GM19099 (cell line): Measurements from ENCODE around the gene RPS6KA1.

ENCODE experiments used
- POLR2A ChIP-seq: IDR thresholded peaks from 3 replicates; pipeline ENCODE4 v1.6.1; 2011; ENCODE audit warnings: low read depth; ENCODE audit not compliant: insufficient read length; ENCODE audit errors: extremely low read depth

Gene RPS6KA1

DNA sequence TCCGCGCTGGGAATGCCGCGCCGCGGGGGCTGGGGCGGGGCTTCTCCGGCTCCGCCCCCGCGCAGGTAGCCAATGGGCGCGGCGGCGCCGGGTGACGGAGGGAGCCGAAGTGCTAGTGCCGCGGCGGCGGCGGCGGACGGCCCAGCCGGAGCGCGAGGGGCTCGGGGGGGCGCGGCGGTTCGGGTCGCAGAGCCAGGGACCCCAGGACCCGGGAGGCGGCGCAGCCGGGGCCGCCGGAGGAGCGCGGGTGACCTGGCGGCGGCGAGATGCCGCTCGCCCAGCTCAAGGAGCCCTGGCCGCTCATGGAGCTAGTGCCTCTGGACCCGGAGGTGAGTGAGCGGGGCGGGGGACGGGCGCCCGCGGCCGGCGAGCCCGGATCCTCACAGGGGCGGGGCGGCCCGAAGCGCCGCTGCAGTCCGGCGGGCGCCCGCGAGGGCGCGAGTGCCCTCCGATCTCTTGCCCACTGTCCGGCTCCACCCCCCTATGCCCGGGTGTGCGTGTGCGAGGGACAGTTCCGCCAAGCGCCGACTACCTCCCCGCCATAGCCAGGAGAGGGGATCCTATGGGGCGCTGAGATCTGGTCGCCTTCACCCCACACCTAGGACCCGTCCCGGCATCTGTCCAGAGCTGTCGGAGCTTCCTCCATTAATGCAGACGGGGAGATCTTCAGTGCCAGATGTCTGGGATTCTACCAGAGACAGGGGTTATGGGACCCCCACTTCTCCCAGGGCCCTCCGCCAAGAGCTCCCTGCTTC, at the start of gene RPS6KA1:
Gene RPS6KA1, plus strand, starts transcription at position 107 of the 755 bp plus-strand sequence. Its CDS starts 160 bp downstream, at position 267.
- peak; percentile 61 for TF ChIP-seq POLR2A

GRCh38 chr1:26482921-26483320, 46.6 kb upstream of the RPS6KA1 start:
- no peak for TF ChIP-seq POLR2A

GRCh38 chr1:26483980-26484379, 45.6 kb upstream of the RPS6KA1 start:
- no peak for TF ChIP-seq POLR2A

DNA sequence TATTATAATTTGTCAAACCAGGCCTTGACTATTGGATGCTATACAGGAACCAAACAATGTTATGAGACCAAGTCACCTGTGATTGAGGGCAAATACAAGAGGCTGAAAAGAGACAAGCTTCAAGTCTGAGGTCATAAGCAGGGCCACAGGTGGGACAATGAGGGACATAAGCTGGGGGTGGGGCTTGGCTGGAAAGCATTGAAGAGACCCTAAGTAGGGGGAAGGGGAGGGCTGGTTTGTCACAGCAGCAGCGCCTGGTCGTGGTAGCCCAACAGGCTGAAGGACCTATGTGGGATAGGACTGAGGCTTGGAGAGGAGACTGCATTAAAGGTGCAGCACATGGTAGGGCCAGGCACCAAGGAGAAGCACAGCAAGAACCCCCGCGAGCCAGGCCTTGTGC, 39.4 kb upstream of the RPS6KA1 start:
- TF ChIP-seq POLR2A: no peak

DNA sequence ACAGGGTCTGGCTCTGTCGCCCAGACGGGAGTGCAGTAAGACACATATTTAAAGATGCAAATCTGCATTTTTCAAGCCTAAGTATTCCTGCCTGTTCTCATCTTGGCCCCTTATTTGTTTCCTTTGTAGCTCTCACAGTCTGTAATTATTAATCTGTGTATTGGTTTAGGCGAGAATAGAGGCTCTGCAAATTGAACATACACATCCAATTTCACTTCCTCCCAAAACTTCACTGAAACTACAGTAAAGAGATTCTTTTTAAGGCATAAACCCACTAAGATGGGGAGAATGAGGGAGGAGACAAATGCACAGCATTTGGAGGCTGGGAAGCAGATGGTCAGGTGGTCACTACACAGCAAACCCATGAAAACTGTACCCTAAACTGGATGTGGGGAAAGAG, 36.3 kb upstream of the RPS6KA1 start:
- TF ChIP-seq POLR2A: no peak

- TF ChIP-seq POLR2A: no peak
Measured at GRCh38 chr1:26493938-26494337, 35.6 kb upstream of the RPS6KA1 start.

DNA sequence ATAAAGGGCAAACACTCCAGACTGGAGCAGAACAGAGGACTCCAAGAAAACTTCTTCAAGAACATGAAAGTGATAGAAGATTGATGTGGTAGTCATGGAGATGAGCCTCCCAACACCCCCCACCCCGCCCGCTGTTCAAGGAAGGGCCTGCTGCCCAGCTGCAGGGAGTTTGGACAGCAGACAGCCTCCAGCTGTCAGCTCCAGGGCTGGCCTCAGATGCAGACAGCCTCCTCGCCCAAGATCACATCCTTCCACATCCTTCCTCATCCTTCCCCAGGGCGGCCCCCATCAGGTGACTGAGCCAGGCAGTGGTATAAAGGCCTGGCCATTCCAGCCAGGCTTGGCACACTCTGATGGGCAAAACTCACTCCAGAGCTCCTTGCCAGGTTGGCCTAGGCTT, 32.7 kb upstream of the RPS6KA1 start:
- no peak for TF ChIP-seq POLR2A

GRCh38 chr1:26498894-26499293, 30.7 kb upstream of the RPS6KA1 start:
- TF ChIP-seq POLR2A: no peak

- peak; percentile 89 for TF ChIP-seq POLR2A
Measured at GRCh38 chr1:26500488-26501175, 28.9 kb upstream of the RPS6KA1 start.

DNA sequence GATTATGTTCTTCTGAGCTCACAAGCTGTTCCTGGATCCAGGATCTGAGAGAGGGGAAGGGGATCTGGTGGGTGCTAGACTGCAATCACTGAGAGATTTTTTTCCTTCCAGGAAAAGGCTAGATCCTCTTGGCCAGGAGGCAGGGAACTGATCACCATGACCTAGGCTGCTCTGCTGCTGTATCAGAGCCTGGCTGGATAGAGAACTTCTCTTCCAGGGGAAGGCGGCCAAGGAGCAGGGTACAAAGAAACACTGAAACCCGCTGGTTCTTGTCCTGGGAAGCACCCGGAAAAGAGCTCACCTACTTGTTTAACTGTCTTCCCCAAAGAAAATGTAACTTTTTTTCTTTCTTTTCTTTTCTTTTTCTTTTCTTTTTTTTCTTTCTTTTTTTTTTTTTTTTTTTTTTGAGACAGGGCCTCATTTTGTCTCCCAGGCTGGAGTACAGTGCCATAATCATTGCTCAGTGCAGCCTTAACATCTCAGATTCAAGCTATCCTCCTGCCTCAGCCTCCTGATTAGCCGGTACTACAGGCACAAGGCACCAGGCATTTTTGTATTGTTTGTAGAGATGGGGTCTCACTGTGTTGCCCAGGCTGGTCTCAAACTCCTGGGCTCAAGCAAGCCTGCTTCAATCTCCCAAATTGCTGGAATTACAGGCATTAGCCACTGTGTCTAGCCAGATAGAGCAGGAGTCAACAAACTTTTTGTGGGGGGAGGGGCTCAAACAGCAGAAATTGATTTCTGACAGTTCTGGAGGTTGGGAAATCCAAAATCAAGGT, 12.4 kb upstream of the RPS6KA1 start:
- no peak for TF ChIP-seq POLR2A

- no peak for TF ChIP-seq POLR2A
Measured at GRCh38 chr1:26517766-26518049, 11.9 kb upstream of the RPS6KA1 start.

DNA sequence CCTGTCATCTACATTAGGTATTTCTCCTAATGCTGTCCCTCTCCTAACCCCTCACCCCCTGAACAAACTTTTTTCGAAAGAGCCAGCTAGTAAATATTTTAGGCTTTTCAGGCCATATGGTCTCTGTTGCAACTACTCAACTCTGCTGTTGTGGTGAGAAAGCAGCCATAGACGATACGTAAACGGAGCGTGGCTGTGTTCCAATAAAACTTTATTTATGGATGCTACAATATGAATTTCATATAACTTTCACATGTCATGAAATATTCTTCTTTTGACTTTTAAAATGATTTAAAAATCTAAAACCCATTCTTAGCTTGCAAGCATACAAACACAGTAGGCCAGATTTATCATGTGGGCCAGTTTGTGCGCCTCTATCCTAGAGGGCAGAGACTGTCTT, 11.2 kb upstream of the RPS6KA1 start:
- no peak for TF ChIP-seq POLR2A

- TF ChIP-seq POLR2A: no peak
Measured at GRCh38 chr1:26520339-26520738, 9.2 kb upstream of the RPS6KA1 start.

DNA sequence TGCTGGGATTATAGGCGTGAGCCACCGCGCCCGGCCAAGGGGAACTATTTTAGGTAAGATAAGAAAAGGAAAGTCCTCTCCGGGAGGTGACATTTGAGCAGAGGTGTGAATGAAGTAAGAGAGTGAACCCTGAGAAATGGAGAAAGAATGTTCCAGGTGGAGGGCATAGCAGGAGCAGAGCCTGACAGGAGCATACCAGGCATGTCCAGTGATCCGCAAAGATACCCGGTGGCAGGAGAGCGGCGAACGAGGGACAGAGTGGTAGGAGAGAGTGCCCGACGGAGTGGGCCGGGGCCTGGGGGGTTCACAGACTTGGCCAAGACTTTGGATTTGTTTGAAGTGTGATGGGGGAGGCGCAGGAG, 7.9 kb upstream of the RPS6KA1 start:
- no peak for TF ChIP-seq POLR2A

DNA sequence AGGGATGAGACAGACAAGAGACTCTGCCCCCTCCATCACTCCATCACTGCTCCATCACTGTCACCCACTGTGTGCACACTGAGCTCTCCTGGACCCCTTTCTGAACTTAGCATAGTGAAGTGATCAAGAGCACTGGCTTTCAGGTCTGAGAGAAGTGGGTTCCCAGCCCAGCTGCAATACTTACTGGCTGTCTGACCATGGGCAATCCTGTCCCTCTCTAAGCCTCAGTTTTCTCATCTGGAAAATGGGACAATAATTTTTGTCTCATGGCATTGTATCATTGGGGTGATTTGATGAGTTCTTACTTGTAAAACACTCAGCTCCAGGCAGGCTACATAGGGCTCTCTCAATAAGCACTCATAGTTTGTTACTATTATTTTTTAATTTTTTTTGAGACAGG, 7.5 kb upstream of the RPS6KA1 start:
- no peak for TF ChIP-seq POLR2A

- no peak for TF ChIP-seq POLR2A
Measured at GRCh38 chr1:26524181-26524580, 5.4 kb upstream of the RPS6KA1 start.

DNA sequence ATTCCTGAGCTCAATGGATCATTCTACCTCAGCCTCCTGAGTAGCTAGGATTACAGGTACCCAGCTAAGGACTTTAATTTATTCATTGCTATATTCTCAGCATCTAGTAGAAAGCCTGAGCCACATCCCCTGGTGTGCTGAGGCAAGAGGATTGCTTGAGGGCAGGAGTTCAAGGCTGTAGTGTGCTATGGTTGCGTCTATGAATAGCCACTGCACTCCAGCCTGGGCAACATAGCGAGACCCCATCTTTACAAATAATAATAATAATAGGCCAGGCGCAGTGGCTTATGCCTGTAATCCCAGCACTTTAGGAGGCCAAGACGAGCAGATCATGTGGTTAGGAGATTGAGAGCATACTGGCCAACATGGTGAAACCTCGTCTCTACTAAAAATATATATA, 3.3 kb upstream of the RPS6KA1 start:
- TF ChIP-seq POLR2A: no peak

GRCh38 chr1:26529405-26529654, 231 bp upstream of the RPS6KA1 start:
- TF ChIP-seq POLR2A: no peak
